Liver (tissue), 7 donors: ENCODE results near the gene LOC128125822.

Experiments
- DNase-seq: peaks from one replicate; pipeline ENCODE4 v3.0.0-alpha.2; 2017; ENCODE audit warnings: low spot score
- H3K27ac ChIP-seq, 2 donors: one replicate each; pipeline ENCODE4 v1.7.0; 2013; ENCODE audit warnings: inconsistent platforms in 2 of 2, low read length in 2 of 2, control low read depth in 1 of 2, low read depth in 1 of 2, mild to moderate bottlenecking in 1 of 2
- H3K27me3 ChIP-seq, 4 donors: one replicate each; pipeline versions ENCODE4 v1.6.1 to v1.7.0; 2013; ENCODE audit warnings: low read length in 3 of 4, inconsistent platforms in 1 of 4, mild to moderate bottlenecking in 1 of 4, moderate library complexity in 1 of 4; ENCODE audit not compliant: control insufficient read depth in 4 of 4, insufficient read depth in 4 of 4
- H3K36me3 ChIP-seq, 4 donors: one replicate each; pipeline versions ENCODE4 v1.6.1 to v1.7.0; 2013; ENCODE audit warnings: low read length in 3 of 4, mild to moderate bottlenecking in 3 of 4, low read depth in 1 of 4, moderate library complexity in 1 of 4; ENCODE audit not compliant: control insufficient read depth in 4 of 4, insufficient read depth in 3 of 4
- H3K4me1 ChIP-seq, 4 donors: one replicate each; pipeline versions ENCODE4 v1.6.1 to v1.7.0; 2013; ENCODE audit warnings: low read length in 3 of 4, mild to moderate bottlenecking in 3 of 4, moderate library complexity in 1 of 4; ENCODE audit not compliant: control insufficient read depth in 4 of 4, insufficient read depth in 4 of 4
- H3K4me3 ChIP-seq, 3 donors: one replicate each; pipeline versions ENCODE4 v1.6.1 to v1.7.0; 2013; ENCODE audit warnings: low read length in 3 of 3, control low read depth in 1 of 3, low read depth in 1 of 3, mild to moderate bottlenecking in 1 of 3
- H3K9ac ChIP-seq, 2 donors: one replicate each; pipeline ENCODE4 v1.7.0; 2013; ENCODE audit warnings: low read length in 2 of 2, mild to moderate bottlenecking in 2 of 2, moderate library complexity in 2 of 2, control low read depth in 1 of 2, low read depth in 1 of 2
- H3K9me3 ChIP-seq, 4 donors: one replicate each; pipeline versions ENCODE4 v1.6.1 to v1.7.0; 2013; ENCODE audit warnings: low read length in 3 of 4; ENCODE audit not compliant: control insufficient read depth in 4 of 4
- FOXA2 ChIP-seq: IDR thresholded peaks from 2 replicates; pipeline ENCODE4 v1.6.1; 2016; ENCODE audit warnings: antibody characterized with exemption
- GABPA ChIP-seq, 2 donors: IDR thresholded peaks in 1 of 2; conservative IDR thresholded peaks in 1 of 2; 2 replicates each; pipeline ENCODE4 v1.6.1; 2016; ENCODE audit warnings: antibody characterized with exemption in 2 of 2, mild to moderate bottlenecking in 1 of 2, moderate library complexity in 1 of 2
- HNF4G ChIP-seq: IDR thresholded peaks from 2 replicates; pipeline ENCODE4 v1.6.1; 2016; ENCODE audit warnings: antibody characterized with exemption
- JUND ChIP-seq, 2 donors: IDR thresholded peaks; 2 replicates each; pipeline ENCODE4 v1.6.1; 2016; ENCODE audit warnings: antibody characterized with exemption in 2 of 2
- MAX ChIP-seq: IDR thresholded peaks from 2 replicates; pipeline ENCODE4 v1.6.1; 2016; ENCODE audit warnings: antibody characterized with exemption
- NR2F2 ChIP-seq: IDR thresholded peaks from 2 replicates; pipeline ENCODE4 v1.6.1; 2016; ENCODE audit warnings: antibody characterized with exemption
- REST ChIP-seq: IDR thresholded peaks from 2 replicates; pipeline ENCODE4 v1.6.1; 2016; ENCODE audit warnings: antibody characterized with exemption, mild to moderate bottlenecking
- SP1 ChIP-seq: IDR thresholded peaks from 2 replicates; pipeline ENCODE4 v1.6.1; 2018; ENCODE audit warnings: antibody characterized with exemption, mild to moderate bottlenecking
- TAF1 ChIP-seq: conservative IDR thresholded peaks from 2 replicates; pipeline ENCODE4 v1.6.1; 2016; ENCODE audit warnings: antibody characterized with exemption, mild to moderate bottlenecking
- YY1 ChIP-seq: IDR thresholded peaks from 2 replicates; pipeline ENCODE4 v1.6.1; 2016; ENCODE audit warnings: antibody characterized with exemption, mild to moderate bottlenecking
- ZBTB33 ChIP-seq: IDR thresholded peaks from 2 replicates; pipeline ENCODE4 v1.6.1; 2016; ENCODE audit warnings: antibody characterized with exemption
- WGBS: extraction: QIAGEN DNeasy Blood & Tissue Kit; methylation state at CpG from one replicate; pipeline ENCODE4 v1.1.7; 2013; 5-methylcytosine and 5-hydroxymethylcytosine counted together
- donor health status: healthy.
- donor health status: healthy.
- donor health status: healthy.
- donor health status: healthy.

LOC128125822 gene

DNA sequence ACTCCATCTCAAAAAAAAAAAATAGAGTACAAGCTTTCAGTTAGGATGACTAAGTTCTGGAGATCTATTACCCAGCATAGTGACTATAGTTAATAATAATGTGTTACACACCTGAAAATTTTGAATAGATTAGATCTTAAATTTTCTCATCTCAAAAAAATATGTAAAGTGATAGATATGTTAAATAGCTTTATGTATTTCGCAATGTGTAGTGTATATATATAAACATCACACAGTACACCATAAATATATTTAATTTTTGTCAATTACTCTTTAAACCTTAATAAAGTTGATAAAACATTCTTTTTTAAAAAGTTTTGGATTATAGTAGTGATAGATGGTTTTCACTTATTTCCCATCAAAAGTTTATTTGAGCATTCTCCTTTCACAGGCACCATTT lies 25.6 kb upstream of the LOC128125822 start:
- no peak overlapping the region for H3K4me3 ChIP-seq
- TF ChIP-seq REST (no peak), ZBTB33 (no peak)
- no peak overlapping the region for H3K9ac ChIP-seq
- peaks cover 0 to 3% (median 1%) of the 10 kb centered on the region in 4 donors for H3K36me3 ChIP-seq
- no peaks in the 10 kb centered on the region for H3K4me1 ChIP-seq
- 98% methylated on average over 1 of the region's 1 CpG for WGBS
- no peak overlapping the region for H3K27ac ChIP-seq
- H3K9me3 ChIP-seq = no peaks in the 10 kb centered on the region
- no peaks in the 10 kb centered on the region for H3K27me3 ChIP-seq
- DNase-seq = no peak

DNA sequence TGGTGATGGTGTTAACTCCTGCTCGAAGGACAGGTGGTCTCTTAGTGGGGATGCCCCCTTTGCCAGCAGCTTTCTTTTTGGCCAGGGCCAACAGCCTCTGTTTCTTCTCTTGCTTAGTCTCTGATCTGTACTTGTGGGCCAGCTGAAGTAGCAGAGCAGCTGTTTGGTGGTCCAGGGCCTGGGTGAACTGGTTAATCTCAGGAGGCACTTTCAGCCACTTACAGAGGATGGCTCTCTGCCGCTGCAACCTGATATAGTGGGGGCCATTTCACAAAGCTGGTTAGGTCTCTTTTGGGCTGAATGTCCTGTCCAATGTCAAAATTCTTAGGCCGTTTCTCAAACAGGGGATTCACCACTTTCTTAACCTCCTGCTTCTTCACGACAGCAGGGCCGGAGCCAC lies 23.2 kb upstream of the LOC128125822 start:
- Histone ChIP-seq H3K9me3 (no peaks in the 10 kb centered on the region), H3K4me3 (no peak overlapping the region), H3K9ac (no peak overlapping the region), H3K36me3 (peaks cover 0 to 3% (median 1%) of the 10 kb centered on the region in 4 donors), H3K27me3 (no peaks in the 10 kb centered on the region), H3K27ac (no peak overlapping the region), H3K4me1 (peaks cover 0 to 11% (median 2%) of the 10 kb centered on the region in 4 donors)
- TF ChIP-seq FOXA2 = no peak
- no peak for TF ChIP-seq HNF4G
- no peak for TF ChIP-seq ZBTB33
- TF ChIP-seq NR2F2 = no peak
- TF ChIP-seq MAX = no peak
- TF ChIP-seq JUND (IDR thresholded peaks at IDR 0.05) = no peak
- TF ChIP-seq TAF1 = no peak
- TF ChIP-seq GABPA (IDR thresholded peaks at IDR 0.05 in 1 of 2, conservative IDR thresholded peaks at IDR 0.05 in 1 of 2) = no peak
- TF ChIP-seq YY1 = no peak
- TF ChIP-seq SP1 = no peak
- 94% methylated on average over 5 of the region's 5 CpGs for WGBS
- DNase-seq = no peak
